ENCODE results near the gene TULP4.

- TF ChIP-seq CTCF (IDR thresholded peaks at IDR 0.05) = no peak
- no peak for TF ChIP-seq POLR2A (IDR thresholded peaks at IDR 0.05)
Observed at GRCh38 chr6:158419339-158419909, 107.2 kb downstream of the TULP4 start.

All from uterus (tissue), 2 donors.